Hematopoietic multipotent progenitor cell treated with erythropoietin and hydrocortisone succinate and interleukin-3 and kit ligand, for 15 days (in vitro differentiated cells): ENCODE data around the gene SGPP1.
A peak's percentile ranks its signal among the peaks of the same experiment; 100 is the strongest.
"Not testable (repeated sequence)": the region's sequence is repeated elsewhere in the genome, so short reads cannot be mapped to it uniquely, and the experiment has no call there.

Source experiments
- DNase-seq: peaks from one replicate; pipeline ENCODE4 v3.0.0-alpha.2; 2015; ENCODE audit warnings: low spot score

The SGPP1 gene

DNA sequence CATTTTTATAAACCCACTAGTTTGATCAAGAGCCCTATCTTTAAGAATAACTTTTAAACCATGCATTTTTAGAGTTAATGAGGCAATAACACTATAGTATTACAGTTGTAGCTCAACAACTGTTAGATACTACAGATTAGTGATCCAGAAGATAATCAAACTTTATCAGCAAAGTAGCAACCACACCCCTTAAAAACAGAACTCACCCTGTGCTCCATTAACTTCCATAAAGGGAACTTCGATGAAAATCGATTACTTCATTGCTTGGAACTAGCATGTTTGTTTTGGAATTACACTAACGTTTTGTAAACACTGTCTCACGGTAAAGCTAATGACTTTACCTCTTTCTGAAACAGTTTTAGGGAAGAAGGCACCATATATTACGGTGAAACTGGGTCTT is 1.4 kb downstream of the SGPP1 start:
- DNase-seq, result peak; percentile 20

DNA sequence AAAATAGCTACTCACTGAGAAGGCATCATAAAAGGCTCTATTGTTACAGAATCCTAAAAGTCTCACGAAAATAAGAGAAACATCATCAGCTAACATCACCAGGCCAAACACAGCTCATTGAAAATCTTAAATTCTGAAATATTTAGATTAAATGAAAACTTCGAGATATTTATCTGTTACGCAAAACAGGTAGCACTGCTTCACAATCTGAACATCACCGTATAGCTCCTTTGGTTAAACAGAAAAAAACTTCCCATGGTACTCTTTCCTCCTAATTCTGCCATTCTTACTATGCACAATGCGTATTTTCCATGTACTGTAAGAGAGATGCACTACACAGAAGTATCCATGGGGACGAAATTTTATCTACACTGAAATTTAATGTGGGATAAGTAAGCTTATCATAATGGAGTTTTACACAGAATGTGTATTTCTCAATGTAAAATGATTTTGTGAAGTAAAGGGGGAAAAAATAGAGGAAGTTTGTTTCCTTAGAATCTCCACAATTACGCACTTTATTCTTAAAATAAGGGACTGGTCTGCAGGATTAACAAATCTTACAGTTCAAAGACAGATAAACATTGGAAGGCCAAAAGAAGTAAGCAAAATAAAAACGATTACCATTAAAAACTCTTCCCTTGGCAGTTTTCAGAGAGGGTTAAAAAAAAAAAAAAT is 1.9 kb downstream of the SGPP1 start:
- DNase-seq, result no peak

DNA sequence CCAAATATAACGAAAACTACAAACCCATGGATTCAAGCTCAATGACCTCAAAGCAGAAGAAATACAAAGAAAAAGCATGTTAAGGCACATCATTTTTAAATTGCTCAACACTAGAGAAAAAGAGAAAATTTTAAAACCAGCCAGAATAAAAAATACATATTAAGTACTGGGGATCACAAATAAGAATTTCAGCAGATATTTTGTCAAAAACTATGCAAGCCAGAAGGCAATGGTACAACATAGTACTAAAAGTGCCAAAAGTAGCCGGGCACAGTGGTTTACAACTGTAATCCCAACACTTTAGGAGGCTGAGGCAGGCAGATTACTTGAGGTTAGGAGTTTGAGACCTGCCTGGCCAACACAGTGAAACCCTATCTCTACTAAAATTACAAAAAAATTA is 10.2 kb downstream of the SGPP1 start:
- DNase-seq, result peak; percentile 61

DNA sequence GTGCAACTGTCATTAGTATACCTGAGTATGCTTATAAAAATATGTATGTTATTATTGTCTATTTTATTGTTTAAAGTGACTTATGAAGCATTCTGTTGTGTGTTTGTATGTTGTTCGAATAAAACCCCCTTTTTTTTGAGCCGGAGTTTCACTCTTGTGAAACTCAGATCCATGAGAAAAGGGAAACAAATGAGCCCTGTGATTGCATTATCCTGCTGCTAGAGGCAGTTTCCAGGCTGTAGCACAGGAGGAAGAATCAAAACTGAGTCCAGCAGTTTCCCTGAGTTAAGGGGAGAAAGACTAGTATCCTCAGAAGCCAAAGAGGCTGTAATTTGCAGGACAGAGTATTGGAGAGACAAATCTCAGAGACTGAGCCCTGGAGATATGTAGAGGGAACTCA is 12.5 kb downstream of the SGPP1 start:
- DNase-seq, result no peak

DNA sequence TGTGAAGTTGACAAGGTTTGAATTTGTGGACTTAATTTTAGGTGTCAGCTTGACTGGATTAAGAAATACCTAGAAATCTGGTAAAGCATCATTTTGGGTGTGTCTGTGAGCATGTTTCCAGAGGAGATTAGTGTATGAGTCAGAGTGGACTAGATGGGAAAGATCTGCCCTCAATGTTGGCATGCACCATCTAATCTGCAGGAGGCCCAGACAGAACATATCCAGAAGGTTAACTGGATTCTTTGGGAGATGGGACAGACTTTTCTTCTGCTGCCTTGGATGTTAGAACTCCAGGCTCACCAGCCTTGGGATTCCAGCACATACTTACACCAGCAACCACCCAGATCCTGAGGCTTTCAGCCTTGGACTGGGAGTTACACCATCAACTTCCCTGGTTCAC is 14.1 kb downstream of the SGPP1 start:
- peak; percentile 71 for DNase-seq

DNA sequence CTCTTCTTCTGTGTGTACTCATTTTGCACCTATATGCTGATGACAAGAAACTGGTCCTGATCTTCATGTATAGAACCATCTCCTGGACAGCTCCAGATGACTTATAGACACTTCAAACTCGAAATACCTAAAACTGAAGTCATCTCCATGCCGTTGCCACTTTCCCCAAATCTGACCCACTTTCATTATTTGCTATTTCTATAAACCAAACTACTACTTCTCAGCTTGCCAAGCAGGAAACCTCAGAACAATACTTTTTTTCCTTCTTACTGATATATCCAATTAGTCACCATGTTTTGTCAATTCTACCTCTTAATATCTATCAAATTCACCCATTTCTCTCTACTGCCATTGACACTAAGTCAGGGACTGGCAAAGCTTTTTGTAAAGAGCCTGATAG is 14.8 kb downstream of the SGPP1 start:
- no peak for DNase-seq

DNA sequence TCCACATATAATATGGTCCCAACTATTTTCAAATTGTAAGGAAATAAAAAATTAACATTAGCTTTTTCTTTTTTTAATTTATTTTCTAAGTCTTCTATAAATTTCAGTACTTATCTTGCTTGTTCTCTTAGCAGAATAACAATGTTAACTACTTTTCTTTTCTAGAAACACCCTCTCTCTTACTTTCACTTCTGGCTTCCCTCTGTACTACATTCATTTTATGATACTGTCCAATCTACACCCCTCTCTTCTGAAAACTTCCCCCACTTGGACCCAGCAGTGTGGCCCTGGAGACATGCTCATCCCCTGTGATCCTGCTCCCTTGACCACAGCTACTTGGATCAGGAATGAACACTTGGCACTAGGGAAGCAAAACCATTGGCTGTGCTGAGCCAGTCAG is 15.7 kb downstream of the SGPP1 start:
- DNase-seq, result no peak

DNA sequence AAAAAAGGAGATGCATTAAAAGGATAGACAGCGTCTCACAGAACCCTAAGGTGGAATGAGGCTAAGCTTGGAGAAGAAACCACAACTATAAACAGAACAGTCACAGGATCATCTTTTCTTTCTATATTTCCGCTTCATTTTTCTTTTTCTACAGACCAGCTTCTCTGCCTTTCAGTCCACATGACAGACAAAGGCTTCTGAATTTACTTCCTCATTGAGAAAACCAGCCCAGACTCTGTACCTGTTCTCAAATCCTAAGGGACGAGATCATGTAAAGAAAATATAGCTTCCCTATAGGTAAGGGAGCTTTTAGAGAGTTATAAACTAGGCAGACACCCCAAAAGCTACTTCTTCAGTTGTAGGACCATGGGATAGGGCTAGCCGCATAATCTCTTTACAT is 17.4 kb downstream of the SGPP1 start:
- DNase-seq, result no peak

DNA sequence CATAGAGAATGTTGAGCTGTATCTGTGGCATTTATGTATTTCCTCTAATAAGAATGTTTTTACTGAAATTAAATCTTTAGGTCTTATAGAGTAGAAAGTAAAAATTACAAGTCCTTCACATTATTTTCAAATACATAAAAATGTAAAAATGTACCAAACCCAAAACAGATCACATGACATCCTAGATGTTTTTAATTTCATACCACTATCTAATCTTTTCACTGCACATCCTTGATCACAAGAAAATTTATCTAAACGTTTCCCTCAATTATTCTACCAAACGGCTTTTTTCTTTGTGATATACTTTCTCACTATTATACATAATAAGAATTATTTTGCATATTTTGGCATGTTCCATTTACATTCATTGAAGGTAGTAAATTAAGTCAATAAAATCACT is 18.3 kb downstream of the SGPP1 start:
- DNase-seq, result no peak

DNA sequence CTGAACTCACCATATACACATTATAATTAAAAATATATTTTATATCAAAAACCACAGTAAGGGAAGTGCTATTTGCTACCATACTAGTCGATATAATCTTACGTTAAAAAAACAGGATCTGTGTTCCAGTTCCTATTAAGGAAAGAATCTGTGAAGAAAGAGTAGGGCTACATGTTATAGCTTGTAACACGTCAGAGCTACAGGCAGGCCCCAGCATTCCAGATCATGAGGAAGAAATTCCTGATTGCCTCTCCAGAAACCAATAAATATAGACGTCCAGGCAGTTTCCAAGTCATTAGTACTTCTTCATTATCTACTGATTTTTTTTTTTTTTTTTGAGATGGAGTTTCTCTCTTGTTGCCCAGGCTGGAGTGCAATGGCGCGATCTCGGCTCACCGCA is 20.6 kb downstream of the SGPP1 start:
- DNase-seq, result no peak

DNA sequence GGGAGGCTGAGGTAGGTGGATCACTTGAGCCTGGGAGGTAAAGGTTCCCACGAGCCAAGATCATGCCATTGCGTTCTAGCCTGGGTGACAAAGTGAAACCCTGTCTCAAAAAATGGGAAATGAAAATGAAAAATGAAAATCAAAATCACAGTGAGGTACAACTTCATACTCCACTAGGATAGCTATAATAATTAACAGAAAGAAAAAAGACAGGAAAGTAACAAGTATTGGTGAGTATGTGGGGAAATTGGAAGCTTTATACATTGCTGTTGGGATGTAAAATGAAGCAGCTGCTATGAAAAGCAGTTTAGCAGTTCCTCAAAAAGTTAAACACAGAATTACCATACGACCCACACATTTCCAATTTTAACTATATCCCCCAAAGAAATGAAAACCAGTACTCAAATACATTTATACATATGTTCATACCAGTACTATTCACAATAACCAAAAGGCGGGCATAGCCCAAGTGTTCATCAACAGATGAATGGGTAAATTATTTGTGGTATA is 22.2 kb downstream of the SGPP1 start:
- no peak for DNase-seq

DNA sequence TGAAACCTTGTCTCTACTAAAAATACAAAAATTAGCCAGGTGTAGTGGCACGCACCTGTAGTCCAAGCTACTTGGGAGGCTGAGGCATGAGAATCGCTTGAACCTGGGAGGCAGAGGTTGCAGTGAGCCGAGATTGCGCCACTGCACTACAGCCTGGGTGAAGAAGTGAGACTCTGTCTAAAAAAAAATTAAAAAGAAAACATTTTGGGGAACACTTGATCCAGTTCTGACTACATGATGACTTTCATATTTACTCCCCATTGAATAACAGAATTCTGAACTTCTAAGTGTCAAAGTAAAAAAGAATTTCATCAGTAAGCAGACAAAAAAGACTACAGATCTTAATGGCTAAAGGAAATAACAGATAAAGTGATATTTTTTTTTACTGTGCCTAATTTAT is 25.3 kb downstream of the SGPP1 start:
- not testable (repeated sequence) for DNase-seq

DNA sequence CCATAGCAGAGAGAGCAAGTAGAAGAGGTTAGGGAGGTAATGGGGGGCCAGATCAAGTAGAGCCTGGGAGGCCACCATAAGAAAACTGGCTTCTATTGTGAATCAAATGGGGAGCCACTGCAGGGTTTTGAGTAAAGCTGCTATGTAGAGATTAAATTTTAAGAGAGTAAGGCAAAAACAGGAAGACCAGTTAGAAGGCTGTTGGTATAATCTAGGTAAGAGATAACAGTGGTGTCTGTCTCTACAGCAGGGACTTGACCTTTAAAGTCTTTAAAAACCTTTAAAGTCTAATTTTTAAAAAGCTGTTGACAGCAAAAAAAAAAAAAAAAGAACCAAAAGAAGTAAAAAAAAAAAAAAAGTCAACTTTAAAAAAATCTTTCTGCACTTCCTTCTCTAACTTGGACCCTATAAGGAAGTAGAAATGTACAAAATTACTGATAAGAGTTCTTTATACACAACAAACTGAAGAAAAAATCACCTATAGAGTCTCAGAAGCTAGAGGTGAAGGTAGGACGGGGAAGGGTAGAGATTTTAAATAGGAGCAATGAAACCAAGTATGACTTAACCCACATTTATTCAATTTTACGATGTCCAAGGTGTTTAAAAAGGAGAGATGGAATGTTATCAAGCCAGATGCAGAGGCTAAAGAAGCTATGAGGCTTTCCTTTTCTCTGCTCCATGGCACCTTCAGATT is 26.1 kb downstream of the SGPP1 start:
- DNase-seq, result peak; percentile 37

DNA sequence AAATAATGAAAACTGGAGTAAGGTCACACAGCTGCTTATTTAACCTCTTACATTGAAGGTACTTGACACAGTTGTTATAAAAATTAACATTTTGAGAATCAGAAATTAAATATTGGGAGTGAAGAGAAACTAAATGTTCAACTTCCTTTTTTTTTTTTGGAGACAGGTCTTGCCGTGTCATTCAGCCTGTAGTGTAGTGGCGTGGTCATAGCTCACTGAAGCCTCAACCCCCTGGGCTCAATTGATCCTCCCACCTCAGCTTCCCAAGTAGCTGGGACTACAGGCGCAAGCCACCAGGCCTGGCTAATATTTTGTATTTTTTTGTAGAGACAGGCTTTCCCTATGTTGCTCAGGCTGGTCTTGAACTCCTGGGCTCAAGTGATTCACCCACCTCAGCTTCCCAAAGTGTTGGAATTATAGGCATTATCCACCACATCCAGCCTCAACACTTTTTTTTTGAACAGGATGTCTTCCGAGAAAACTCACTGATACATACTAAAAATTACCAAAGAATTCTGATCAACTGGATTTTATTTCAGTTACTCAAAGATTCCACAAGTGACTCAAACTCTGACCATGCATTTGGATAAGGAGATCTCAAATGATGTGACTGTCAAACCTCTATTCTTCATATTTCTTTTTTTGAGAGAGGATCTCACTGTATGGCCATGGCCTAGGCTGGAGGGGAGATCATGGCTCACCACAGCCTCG is 35.4 kb downstream of the SGPP1 start:
- DNase-seq, result no peak

DNA sequence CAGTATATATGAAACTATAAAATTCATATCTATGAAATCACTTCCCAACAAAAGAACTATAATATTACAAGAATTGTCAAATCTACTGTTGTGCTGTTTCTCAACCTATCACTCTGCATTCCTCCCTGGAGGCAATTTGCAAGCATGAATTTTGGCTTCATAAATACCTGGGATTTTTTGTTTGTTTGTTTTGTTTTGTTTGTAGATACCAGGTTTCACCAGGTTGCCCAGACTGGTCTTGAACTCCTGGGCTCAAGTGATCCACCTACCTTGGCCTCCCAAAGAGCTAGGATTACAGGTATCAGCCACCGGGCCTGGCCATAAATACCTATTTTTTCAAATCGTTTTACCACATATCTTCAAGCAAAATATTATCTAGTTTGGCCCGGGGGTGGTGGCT is 38.7 kb downstream of the SGPP1 start:
- no peak for DNase-seq

DNA sequence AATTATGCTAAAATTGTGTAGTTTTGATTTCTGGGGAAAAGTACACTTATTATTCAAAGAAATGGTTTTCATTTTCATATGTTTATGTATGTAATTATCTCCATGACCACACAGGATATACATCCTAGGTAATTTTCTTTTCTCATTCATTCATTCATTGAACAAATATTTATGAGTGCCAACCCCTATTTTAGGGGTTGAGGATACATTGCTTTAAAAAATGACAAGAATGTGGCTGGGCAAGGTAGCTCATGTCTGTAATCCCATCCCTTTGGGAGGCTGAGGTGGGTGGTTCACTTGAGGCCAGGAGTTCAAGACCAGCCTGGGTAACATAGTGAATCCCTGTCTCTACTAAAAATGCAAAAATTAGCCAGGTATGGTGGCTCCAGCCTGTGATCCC is 40.9 kb downstream of the SGPP1 start:
- no peak for DNase-seq

DNA sequence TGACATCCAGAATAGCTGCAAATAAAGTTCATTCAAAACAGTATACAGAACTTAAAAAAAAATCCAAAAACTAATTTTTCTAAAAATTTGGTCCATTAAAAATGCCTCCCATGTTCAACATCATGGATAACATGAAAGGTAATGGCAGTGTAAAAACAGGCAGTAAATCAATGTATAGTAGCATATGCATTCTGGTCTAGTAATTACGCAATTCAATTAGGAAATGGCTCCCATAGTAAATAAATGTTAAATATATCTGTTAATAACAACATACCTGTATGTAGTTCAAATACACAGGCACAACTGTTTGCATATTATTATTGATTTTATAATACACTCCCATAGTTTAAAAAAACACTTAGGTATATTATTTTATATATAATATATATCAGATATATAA is 42.5 kb downstream of the SGPP1 start:
- no peak for DNase-seq

DNA sequence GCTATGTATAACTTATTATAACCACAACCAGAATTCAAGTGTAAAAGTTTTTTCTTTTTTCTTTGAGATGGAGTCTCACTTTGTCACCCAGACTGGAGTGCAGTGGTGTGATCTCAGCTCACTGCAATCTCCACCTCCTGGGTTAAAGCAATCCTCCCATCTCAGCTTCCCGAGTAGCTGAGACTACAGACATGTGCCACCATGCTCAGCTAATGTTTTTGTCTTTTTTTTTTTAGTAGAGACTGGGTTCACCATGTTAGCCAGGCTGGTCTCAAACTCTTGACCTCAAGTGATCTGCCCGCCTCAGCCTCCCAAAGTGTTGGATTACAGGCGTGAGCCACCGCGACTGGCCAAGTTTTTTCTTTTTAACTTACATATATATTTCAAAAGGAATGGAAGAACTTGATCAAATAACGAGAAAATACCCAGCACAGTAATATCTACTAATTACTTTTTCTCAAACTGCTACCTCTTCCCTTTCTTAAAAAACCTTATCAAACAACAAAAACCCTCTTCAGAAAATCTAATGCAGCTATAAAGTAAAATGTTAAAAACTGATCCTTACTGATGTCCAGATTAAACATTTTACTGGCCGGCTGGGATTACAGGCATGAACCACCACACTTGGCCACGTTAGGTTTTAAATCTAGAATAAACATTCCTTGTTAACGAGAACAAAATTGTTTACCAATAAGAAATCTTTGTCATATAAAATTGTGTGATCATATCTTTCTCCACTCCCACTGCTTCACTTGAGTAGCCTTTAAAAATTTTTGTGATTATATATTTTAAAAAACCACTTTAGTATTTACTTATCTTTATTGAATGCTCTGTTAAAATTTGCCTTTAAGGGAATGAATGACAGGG is 44.9 kb downstream of the SGPP1 start:
- no peak for DNase-seq

DNA sequence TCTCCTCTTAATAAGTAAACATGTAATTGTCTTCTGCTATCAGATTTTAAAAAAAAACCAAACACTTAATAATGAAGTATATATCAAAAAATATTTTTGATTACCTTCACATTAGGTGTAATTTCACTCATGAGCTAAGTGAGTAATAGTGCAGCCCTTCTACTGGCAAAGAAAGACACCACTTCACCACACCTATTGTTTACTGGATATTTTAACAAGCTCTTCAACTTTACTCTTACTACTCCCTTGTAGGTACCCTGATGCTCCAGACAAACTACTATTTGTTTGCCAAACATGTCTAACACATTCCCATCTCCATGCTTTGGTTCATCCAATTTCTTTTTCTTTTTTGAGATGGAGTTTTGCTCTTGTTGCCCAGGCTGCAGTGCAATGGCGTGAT is 49.3 kb downstream of the SGPP1 start:
- DNase-seq, result no peak

DNA sequence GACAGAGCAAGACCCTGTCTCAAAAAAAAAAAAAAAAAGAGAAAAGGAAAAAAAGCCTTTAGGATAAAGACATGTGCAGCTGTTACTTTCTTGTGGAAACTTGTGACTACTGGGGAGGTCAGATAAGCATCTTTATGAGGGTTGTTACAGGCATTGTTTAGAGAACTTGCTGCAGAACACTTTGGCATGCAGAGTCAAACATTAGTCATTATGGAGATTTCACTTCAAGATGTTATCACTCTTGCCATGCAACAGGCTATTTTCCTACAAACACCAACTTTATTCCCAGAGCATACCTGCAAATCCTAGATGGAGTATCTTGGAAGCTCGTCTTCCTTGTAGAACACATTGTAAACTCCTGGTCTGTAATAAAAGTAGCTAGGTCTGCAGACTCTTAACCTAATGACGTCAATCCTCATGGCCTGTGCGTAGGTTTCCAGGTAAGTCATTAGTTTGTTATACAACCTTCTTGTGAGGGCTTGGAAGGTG is 49.9 kb downstream of the SGPP1 start:
- DNase-seq, result no peak

DNA sequence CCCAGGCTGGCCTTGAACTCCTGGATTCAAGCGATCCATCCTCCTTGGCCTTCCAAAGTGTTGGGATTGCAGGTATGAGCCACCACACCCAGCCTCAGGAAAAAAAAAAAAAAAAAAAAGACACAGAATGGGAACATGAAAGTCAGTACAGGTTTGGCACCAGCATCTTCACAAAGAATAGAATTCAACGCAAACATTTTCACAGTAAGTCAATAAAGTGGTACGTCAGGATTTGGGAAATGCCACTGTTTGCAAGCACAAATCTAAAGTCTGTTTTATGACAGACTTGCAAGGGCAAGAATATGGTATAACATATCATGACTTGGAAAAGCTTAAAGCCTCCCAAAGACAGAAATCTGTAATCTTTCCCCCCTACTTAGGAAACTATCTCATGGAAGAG is 51.2 kb downstream of the SGPP1 start:
- no peak for DNase-seq

DNA sequence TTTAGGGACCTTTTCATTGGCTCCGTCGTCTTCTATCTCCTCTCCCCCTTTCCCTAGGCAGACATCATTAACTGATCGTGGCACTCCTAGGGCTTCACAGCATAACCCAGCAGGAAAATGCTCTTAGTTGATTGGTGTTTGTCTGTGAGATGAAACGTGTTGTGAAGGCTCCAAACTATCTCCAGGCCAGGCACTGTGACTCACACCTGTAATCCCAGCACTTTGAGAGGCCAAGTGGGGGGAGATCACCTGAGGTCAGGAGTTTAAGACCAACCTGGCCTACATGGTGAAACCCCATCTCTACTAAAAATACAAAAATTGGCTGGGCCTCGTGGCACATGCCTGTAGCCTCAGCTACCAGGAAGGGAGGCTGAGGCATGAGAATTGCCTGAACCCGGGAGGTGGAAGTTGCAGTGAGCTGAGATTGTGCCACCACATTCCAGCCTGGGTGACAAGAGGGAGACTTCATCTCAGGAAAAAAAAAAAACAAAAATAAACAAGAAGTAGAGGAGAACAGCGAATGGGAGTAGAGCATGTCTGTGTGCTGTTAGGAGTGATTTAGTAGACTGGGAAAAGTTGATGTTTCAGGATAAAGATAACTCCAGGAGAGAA is 53.9 kb downstream of the SGPP1 start:
- no peak for DNase-seq
